ENCODE measurements around the gene PPFIA3. TPM values are rescaled to one million over a fixed set of nuclear protein-coding genes. Genes with fewer than 3 reads are reported as not detected.
A peak's percentile ranks its signal among the peaks of the same experiment; 100 is the strongest.

The PPFIA3 gene
- total and polyA plus RNA-seq, 2 of the 8 experiments (the other 6 are each of a cell fraction or from before 2014, with no cell fraction given) = 15.9 to 25.3 TPM

- Histone ChIP-seq H2BK120ac (replicated peaks; ENCODE audit: low read depth, low read length) (no peak overlapping the region), H2BK15ac (ENCODE audit: low read length) (no peak overlapping the region), H3K56ac (replicated peaks; ENCODE audit: insufficient read length, low read depth, low read length) (peak overlapping the region; percentile 65), H3K27me3 (replicated peaks in 1 of 4; ENCODE audit: control insufficient read depth in 3 of 4, extremely low read depth in 1 of 4, insufficient read depth in 3 of 4, low read length in 3 of 4) (peaks cover 0 to 7% (median 3%) of the 10 kb centered on the region in 4 experiments; a peak in 3 of 7 replicates), H3K9ac (replicated peaks in 1 of 4; ENCODE audit: extremely low read depth in 1 of 4, low read depth in 3 of 4, low read length in 3 of 4) (peak overlapping the region in 3 of 4 experiments; percentile 50 to 72 (median 70); a peak in 5 of 7 replicates), H3K36me3 (ENCODE audit: control insufficient read depth in 2 of 4, insufficient read depth in 4 of 4, low read length in 3 of 4) (no peaks in the 10 kb centered on the region), H2BK5ac (ENCODE audit: low read depth, low read length) (peak overlapping the region; percentile 87), H2AK5ac (ENCODE audit: low read depth, low read length) (no peak overlapping the region), H3K4ac (replicated peaks; ENCODE audit: insufficient read length, low read depth, low read length) (no peak overlapping the region), H2AFZ (ENCODE audit: low read length) (no peak overlapping the region), H3K4me3 (ENCODE audit: extremely low read depth in 1 of 4, insufficient read depth in 2 of 4, low read depth in 3 of 4, low read length in 4 of 4) (peak overlapping the region; percentile 69 to 97 (median 90)), H4K91ac (replicated peaks; ENCODE audit: insufficient read length, low read length) (peak overlapping the region; percentile 84), H4K5ac (ENCODE audit: insufficient read length, low read depth, low read length) (peak overlapping the region; percentile 28), H3K9me3 (ENCODE audit: insufficient read depth in 2 of 2, low read depth in 1 of 2, low read length in 1 of 2) (no peaks in the 10 kb centered on the region), H2BK12ac (ENCODE audit: low read depth, low read length) (0 out of 2 replicates have a peak overlapping the region, but pooled peaks have one; percentile 43), H3K79me1 (ENCODE audit: low read depth, low read length) (0 out of 2 replicates have a peak, but pooled peaks cover 2% of the 10 kb centered on the region), H3K18ac (ENCODE audit: extremely low read depth, low read length) (peak overlapping the region; percentile 92), H3K23me2 (ENCODE audit: low read depth, low read length) (peaks cover 27% of the 10 kb centered on the region), H4K20me1 (replicated peaks in 1 of 2; ENCODE audit: control insufficient read depth in 1 of 2, insufficient read depth in 2 of 2, low read length in 2 of 2) (peaks cover 0 to 2% of the 10 kb centered on the region in 2 experiments), H3K79me2 (ENCODE audit: control insufficient read depth in 1 of 2, insufficient read depth in 2 of 2, low read length in 2 of 2) (no peaks in the 10 kb centered on the region), H4K8ac (ENCODE audit: extremely low read depth, insufficient read depth, low read length) (no peak overlapping the region; the same call in 1 of the 2 replicates), H3K23ac (ENCODE audit: insufficient read length) (no peak overlapping the region), H3K4me2 (ENCODE audit: insufficient read depth in 1 of 2, low read depth in 2 of 2, low read length in 2 of 2) (peak overlapping the region; percentile 85 to 95), H3K27ac (ENCODE audit: low read depth, low read length) (peak overlapping the region; percentile 65), H2BK20ac (ENCODE audit: low read length) (no peak overlapping the region), H3K14ac (ENCODE audit: insufficient read length) (no peak overlapping the region), H3K4me1 (replicated peaks in 1 of 4; ENCODE audit: control insufficient read depth in 3 of 4, insufficient read depth in 4 of 4, low read length in 3 of 4) (peaks cover 0 to 23% (median 13%) of the 10 kb centered on the region in 4 experiments; a peak in 6 of 7 replicates)
- ChIA-PET CTCF (ENCODE audit: partially characterized antibody) (interaction anchor here (0.6 to 3.3 kb wide), 10 partner anchors 15 to 76 kb away, joined by 3 to 16 read pairs (median 4); no protein-coding TSS in a partner anchor), POLR2A (ENCODE audit: partially characterized antibody) (interaction anchor here (0.6 to 5.6 kb wide), 27 partner anchors 9 to 442 kb away, joined by 3 to 30 read pairs (median 4); partner anchors contain the start of genes LIN7B, PPFIA3 and TRPM4)
- FAIRE-seq = no peak
- WGBS, 2 experiments (ENCODE audit: extremely low coverage in 1 of 2, insufficient coverage in 1 of 2, insufficient read length in 1 of 2, insufficient replicate concordance in 2 of 2, low coverage in 1 of 2, low lambda C conversion rate in 2 of 2, missing lambda C conversion rate in 1 of 2) = 0% methylated on average over 36 of the region's 75 CpGs; no CpG with 5 or more reads in 1 of the 2 experiments
- peak in 1 of 2 experiments; percentile 91 for DNase-seq (ENCODE audit: low read depth in 1 of 2, low spot score in 2 of 2)
- TF ChIP-seq CBX5 (IDR thresholded peaks at IDR 0.05; ENCODE audit: low read depth, low read length) (no peak), RXRA (IDR thresholded peaks at IDR 0.05; ENCODE audit: insufficient read depth, low read depth, low read length) (no peak), POLR2A (IDR thresholded peaks at IDR 0.05; ENCODE audit: control extremely low read depth in 1 of 2, low read depth in 2 of 2, low read length in 2 of 2) (peak in 1 of 2 experiments; percentile 50; a peak in 2 of 3 replicates), POU5F1 (IDR thresholded peaks at IDR 0.05; ENCODE audit: low read depth, low read length) (no peak), JUND (IDR thresholded peaks at IDR 0.05; ENCODE audit: low read length) (peak; percentile 96), JUN (IDR thresholded peaks at IDR 0.05; ENCODE audit: low read depth, low read length) (no peak), BCL11A (IDR thresholded peaks at IDR 0.05; ENCODE audit: low read depth in 2 of 2, low read length in 2 of 2) (no peak), RFX5 (IDR thresholded peaks at IDR 0.05; ENCODE audit: borderline replicate concordance, low read depth, low read length) (no peak), CREB1 (IDR thresholded peaks at IDR 0.05) (no peak), SP4 (IDR thresholded peaks at IDR 0.05; ENCODE audit: low read length) (no peak), HDAC2 (IDR thresholded peaks at IDR 0.05; ENCODE audit: borderline replicate concordance in 1 of 2, low read depth in 2 of 2, low read length in 2 of 2) (no peak), KDM1A (IDR thresholded peaks at IDR 0.05; ENCODE audit: borderline replicate concordance, low read length) (no peak)
Measured at GRCh38 chr19:49150106-49150943, 31.0 kb downstream of the PPFIA3 start.

Measured in H1 (cell line).